Activated CD4-positive, alpha-beta T cell treated with anti-CD3 and anti-CD28 coated beads for 36 hours (primary cell): ENCODE data around the gene DTYMK. TPM values are rescaled to one million over a fixed set of nuclear protein-coding genes. Genes with fewer than 3 reads are reported as not detected.
"Not testable (repeated sequence)": the region's sequence is repeated elsewhere in the genome, so short reads cannot be mapped to it uniquely, and the experiment has no call there.

Experiments
- ATAC-seq: fragments of 200-7000 bp; cut with Tn5 transposase; one replicate; pipeline ENCODE4 v1.10.0; 2021; ENCODE audit warnings: mild to moderate bottlenecking, moderate library complexity
- CTCF ChIA-PET: fragments of 350-600 bp; sonication (Branson Sonifier 250); formaldehyde crosslinking; loops from one replicate; lab custom pipeline; 2021; ENCODE audit warnings: antibody characterized with exemption; lab: Charles Lee
- POLR2A ChIA-PET: fragments of 350-600 bp; sonication (Branson Sonifier 250); formaldehyde crosslinking; loops from one replicate; lab custom pipeline; 2021; ENCODE audit warnings: antibody characterized with exemption, inconsistent platforms; lab: Charles Lee
- DNase-seq: peaks from one replicate; pipeline ENCODE4 v3.0.0-alpha.2; 2020
- H3K27ac Mint-ChIP-seq: one replicate; pipeline ENCODE4 v1.8.0; 2021; ENCODE audit warnings: mixed read lengths
- H3K27me3 Mint-ChIP-seq: one replicate; pipeline ENCODE4 v1.8.0; 2021; ENCODE audit warnings: mixed read lengths
- H3K36me3 Mint-ChIP-seq: one replicate; pipeline ENCODE4 v1.8.0; 2021; ENCODE audit warnings: low read depth, mixed read lengths
- H3K4me1 Mint-ChIP-seq: one replicate; pipeline ENCODE4 v1.8.0; 2021; ENCODE audit warnings: mixed read lengths
- H3K4me3 Mint-ChIP-seq: one replicate; pipeline ENCODE4 v1.8.0; 2021; ENCODE audit warnings: mild to moderate bottlenecking, moderate library complexity, mixed read lengths
- H3K9me3 Mint-ChIP-seq: one replicate; pipeline ENCODE4 v1.8.0; 2021; ENCODE audit warnings: low read depth, mixed read lengths
- intact Hi-C, 2 experiments: fragments of 100-400 bp; cut with DNase I in 1 of 2; cut with micrococcal nuclease in 1 of 2; formaldehyde crosslinking; loops; one replicate each; pipeline versions ENCODE4 v1.14.2 to v1.15.1; 2022 to 2024; cut with DNase I, micrococcal nuclease
- total RNA-seq, 2 experiments: library from RNA; stranded (reverse); gene quantifications; one replicate each; pipeline ENCODE4 v1.2.3, GENCODE V29; 2021

Gene DTYMK
- total RNA-seq, 2 experiments from 2014 or later, result 79.8 to 93.1 TPM

GRCh38 chr2:241672243-241673188 lies 14.1 kb downstream of the DTYMK start:
- ChIA-PET CTCF (interaction anchor here (1.3 kb wide), 1 partner anchor 14 kb away, joined by 3 read pairs; no protein-coding TSS in a partner anchor), POLR2A (no interaction called here)
- DNase-seq, result no peak
- H3K4me1 Mint-ChIP-seq, result no peaks in the 10 kb centered on the region
- H3K36me3 Mint-ChIP-seq, result peaks cover 13% of the 10 kb centered on the region
- H3K27me3 Mint-ChIP-seq, result no peaks in the 10 kb centered on the region
- no peak for ATAC-seq
- no peak overlapping the region for H3K4me3 Mint-ChIP-seq
- no peaks in the 10 kb centered on the region for H3K9me3 Mint-ChIP-seq
- no peak overlapping the region for H3K27ac Mint-ChIP-seq
- intact Hi-C loops, result no loop called here

GRCh38 chr2:241671457-241672240 lies 15.0 kb downstream of the DTYMK start:
- ChIA-PET POLR2A (no interaction called here), CTCF (no interaction called here)
- H3K4me3 Mint-ChIP-seq, result no peak overlapping the region
- intact Hi-C loops, result no loop called here
- no peaks in the 10 kb centered on the region for H3K27me3 Mint-ChIP-seq
- H3K4me1 Mint-ChIP-seq, result no peaks in the 10 kb centered on the region
- DNase-seq (no peak), ATAC-seq (no peak)
- no peaks in the 10 kb centered on the region for H3K9me3 Mint-ChIP-seq
- H3K36me3 Mint-ChIP-seq, result peaks cover 15% of the 10 kb centered on the region
- no peak overlapping the region for H3K27ac Mint-ChIP-seq

- Mint-ChIP-seq H3K9me3 (no peaks in the 10 kb centered on the region), H3K36me3 (peaks cover 17% of the 10 kb centered on the region), H3K4me1 (no peaks in the 10 kb centered on the region), H3K27me3 (no peaks in the 10 kb centered on the region), H3K27ac (no peak overlapping the region), H3K4me3 (no peak overlapping the region)
- intact Hi-C loops, result no loop called here
- ChIA-PET CTCF (interaction anchor here (1.0 kb wide), 1 partner anchor 9 kb away, joined by 3 read pairs; no protein-coding TSS in a partner anchor), POLR2A (no interaction called here)
- ATAC-seq (no peak), DNase-seq (no peak)
These were observed 16.1 kb downstream of the DTYMK start for GRCh38 chr2:241670333-241671110.

GRCh38 chr2:241668839-241669238 lies 17.8 kb downstream of the DTYMK start:
- H3K27ac Mint-ChIP-seq, result no peak overlapping the region
- no peak for DNase-seq
- peaks cover 8% of the 10 kb centered on the region for H3K4me1 Mint-ChIP-seq
- ChIA-PET CTCF (no interaction called here), POLR2A (interaction anchor here (0.5 kb wide), 1 partner anchor 141 kb away, joined by 3 read pairs; no protein-coding TSS in a partner anchor)
- H3K9me3 Mint-ChIP-seq, result no peaks in the 10 kb centered on the region
- ATAC-seq, result no peak
- intact Hi-C loops, result no loop called here
- no peaks in the 10 kb centered on the region for H3K27me3 Mint-ChIP-seq
- peaks cover 17% of the 10 kb centered on the region for H3K36me3 Mint-ChIP-seq
- no peak overlapping the region for H3K4me3 Mint-ChIP-seq

GRCh38 chr2:241668354-241668753 lies 18.3 kb downstream of the DTYMK start:
- ATAC-seq, result no peak
- ChIA-PET POLR2A (no interaction called here), CTCF (no interaction called here)
- Mint-ChIP-seq H3K36me3 (peaks cover 16% of the 10 kb centered on the region), H3K4me3 (no peak overlapping the region), H3K27me3 (no peaks in the 10 kb centered on the region), H3K9me3 (no peaks in the 10 kb centered on the region), H3K27ac (no peak overlapping the region), H3K4me1 (peaks cover 8% of the 10 kb centered on the region)
- intact Hi-C loops, result no loop called here
- DNase-seq, result no peak

- ATAC-seq, result no peak
- intact Hi-C loops, result no loop called here
- H3K9me3 Mint-ChIP-seq, result no peaks in the 10 kb centered on the region
These were observed 19.8 kb downstream of the DTYMK start for GRCh38 chr2:241666627-241667400.

GRCh38 chr2:241665731-241666440 lies 20.7 kb downstream of the DTYMK start:
- intact Hi-C loops, result loop anchor here in 1 of 2 experiments (1.0 kb wide), 1 partner anchor 64 kb away; no protein-coding TSS in a partner anchor
- ChIA-PET CTCF (interaction anchor here (1.4 kb wide), 1 partner anchor 28 kb away, joined by 3 read pairs; the partner anchor contains the start of gene ATG4B), POLR2A (no interaction called here)
- Mint-ChIP-seq H3K4me3 (no peak overlapping the region), H3K36me3 (peaks cover 18% of the 10 kb centered on the region), H3K27ac (peak overlapping the region; percentile 14), H3K4me1 (peaks cover 8% of the 10 kb centered on the region), H3K27me3 (no peaks in the 10 kb centered on the region), H3K9me3 (no peaks in the 10 kb centered on the region)
- DNase-seq (no peak), ATAC-seq (no peak)

More at GRCh38 chr2:241666627-241667400, 19.8 kb downstream of the DTYMK start:
- ChIA-PET CTCF (no interaction called here), POLR2A (no interaction called here)
- Mint-ChIP-seq H3K27ac (no peak overlapping the region), H3K4me1 (peaks cover 8% of the 10 kb centered on the region), H3K4me3 (no peak overlapping the region), H3K36me3 (peaks cover 16% of the 10 kb centered on the region), H3K27me3 (no peaks in the 10 kb centered on the region)
- no peak for DNase-seq

GRCh38 chr2:241662731-241663130 lies 23.9 kb downstream of the DTYMK start:
- H3K4me1 Mint-ChIP-seq, CTCF ChIA-PET, ATAC-seq, H3K27ac Mint-ChIP-seq, H3K4me3 Mint-ChIP-seq, H3K27me3 Mint-ChIP-seq, H3K9me3 Mint-ChIP-seq, DNase-seq, POLR2A ChIA-PET, intact Hi-C loops: not testable (repeated sequence)
- peaks cover 21% of the 10 kb centered on the region for H3K36me3 Mint-ChIP-seq

- no peaks in the 10 kb centered on the region for H3K27me3 Mint-ChIP-seq
- H3K27ac Mint-ChIP-seq, result no peak overlapping the region
- peaks cover 18% of the 10 kb centered on the region for H3K36me3 Mint-ChIP-seq
- H3K4me1 Mint-ChIP-seq, result peaks cover 8% of the 10 kb centered on the region
- no peak for DNase-seq
- no peak for ATAC-seq
- H3K9me3 Mint-ChIP-seq, result no peaks in the 10 kb centered on the region
- intact Hi-C loops, result no loop called here
- ChIA-PET CTCF (no interaction called here), POLR2A (no interaction called here)
- H3K4me3 Mint-ChIP-seq, result no peak overlapping the region
These were observed 25.9 kb downstream of the DTYMK start for GRCh38 chr2:241660593-241661213.
